LNCAP (cell line): ENCODE data around the gene SORCS2.

ENCODE experiments used
- TF ChIP-seq, protein P1 (sequence below): fragments of 450-650 bp; IDR thresholded peaks from 2 replicates; pipeline ENCODE4 v1.5.1; 2017; ENCODE audit warnings: mild to moderate bottlenecking

Gene SORCS2

GRCh38 chr4:7212921-7213320 is 20.6 kb downstream of the SORCS2 start:
- TF ChIP-seq, protein P1, sequence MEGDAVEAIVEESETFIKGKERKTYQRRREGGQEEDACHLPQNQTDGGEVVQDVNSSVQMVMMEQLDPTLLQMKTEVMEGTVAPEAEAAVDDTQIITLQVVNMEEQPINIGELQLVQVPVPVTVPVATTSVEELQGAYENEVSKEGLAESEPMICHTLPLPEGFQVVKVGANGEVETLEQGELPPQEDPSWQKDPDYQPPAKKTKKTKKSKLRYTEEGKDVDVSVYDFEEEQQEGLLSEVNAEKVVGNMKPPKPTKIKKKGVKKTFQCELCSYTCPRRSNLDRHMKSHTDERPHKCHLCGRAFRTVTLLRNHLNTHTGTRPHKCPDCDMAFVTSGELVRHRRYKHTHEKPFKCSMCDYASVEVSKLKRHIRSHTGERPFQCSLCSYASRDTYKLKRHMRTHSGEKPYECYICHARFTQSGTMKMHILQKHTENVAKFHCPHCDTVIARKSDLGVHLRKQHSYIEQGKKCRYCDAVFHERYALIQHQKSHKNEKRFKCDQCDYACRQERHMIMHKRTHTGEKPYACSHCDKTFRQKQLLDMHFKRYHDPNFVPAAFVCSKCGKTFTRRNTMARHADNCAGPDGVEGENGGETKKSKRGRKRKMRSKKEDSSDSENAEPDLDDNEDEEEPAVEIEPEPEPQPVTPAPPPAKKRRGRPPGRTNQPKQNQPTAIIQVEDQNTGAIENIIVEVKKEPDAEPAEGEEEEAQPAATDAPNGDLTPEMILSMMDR = no peak

DNA sequence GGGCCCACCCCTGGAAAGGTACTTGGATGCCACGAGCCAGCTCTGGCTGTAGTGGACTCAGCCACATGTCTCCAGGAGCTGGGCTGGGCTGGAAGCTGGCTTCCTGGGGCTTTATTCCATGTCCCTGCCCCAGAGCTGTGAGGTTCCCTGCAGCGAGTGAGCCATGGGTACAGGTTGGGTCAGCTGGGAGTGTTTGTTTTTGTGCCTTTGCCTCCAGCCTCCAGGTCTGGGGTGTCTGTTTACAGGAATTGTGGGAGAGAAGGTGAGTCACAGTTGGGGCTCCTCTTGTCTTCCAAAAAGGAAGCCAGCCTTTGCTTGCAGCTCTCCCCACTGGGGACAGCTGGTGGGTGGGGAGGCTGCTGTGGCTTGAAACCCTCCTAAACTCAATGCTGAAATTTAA is 21.5 kb downstream of the SORCS2 start:
- TF ChIP-seq, protein P1 = no peak

DNA sequence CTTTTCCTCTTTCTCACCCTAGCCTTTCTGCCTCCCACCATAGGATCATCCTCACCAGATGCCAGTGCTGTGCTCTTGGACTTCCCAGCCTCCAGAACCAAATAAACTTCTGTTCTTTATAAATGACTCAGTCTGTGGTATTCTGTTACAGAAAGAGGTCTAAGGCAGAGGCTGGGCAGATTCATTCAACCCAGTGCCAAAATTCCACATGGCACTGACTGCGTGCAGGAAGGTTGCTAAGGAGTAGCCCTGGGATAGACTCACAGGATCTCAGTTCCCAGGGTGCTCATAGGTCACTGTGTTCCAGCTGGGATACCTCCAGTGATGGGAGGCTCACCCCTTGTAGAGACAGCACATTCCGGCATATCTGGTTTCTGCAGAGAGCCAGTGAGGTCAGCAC is 22.0 kb downstream of the SORCS2 start:
- TF ChIP-seq, protein P1 = no peak

DNA sequence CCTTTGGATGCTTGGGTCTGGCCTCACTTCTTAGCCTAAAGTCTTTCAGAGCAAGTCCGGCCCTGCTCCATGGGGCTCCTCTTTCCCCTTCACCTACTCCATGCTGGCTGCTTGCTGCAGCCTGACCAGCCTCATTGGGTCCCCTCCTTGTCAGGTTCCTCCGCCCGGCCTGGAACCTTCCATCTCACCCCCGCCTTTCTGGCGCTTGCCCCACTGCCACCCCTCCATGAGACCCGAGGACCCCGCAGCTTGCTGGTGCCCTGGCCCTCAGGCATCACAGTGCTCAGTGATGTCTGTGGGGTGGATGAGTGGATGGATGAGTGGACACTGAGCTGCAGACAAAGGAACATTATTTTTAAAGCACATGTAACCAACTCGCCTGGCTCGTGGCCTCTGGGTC is 24.7 kb downstream of the SORCS2 start:
- TF ChIP-seq, protein P1 = no peak

DNA sequence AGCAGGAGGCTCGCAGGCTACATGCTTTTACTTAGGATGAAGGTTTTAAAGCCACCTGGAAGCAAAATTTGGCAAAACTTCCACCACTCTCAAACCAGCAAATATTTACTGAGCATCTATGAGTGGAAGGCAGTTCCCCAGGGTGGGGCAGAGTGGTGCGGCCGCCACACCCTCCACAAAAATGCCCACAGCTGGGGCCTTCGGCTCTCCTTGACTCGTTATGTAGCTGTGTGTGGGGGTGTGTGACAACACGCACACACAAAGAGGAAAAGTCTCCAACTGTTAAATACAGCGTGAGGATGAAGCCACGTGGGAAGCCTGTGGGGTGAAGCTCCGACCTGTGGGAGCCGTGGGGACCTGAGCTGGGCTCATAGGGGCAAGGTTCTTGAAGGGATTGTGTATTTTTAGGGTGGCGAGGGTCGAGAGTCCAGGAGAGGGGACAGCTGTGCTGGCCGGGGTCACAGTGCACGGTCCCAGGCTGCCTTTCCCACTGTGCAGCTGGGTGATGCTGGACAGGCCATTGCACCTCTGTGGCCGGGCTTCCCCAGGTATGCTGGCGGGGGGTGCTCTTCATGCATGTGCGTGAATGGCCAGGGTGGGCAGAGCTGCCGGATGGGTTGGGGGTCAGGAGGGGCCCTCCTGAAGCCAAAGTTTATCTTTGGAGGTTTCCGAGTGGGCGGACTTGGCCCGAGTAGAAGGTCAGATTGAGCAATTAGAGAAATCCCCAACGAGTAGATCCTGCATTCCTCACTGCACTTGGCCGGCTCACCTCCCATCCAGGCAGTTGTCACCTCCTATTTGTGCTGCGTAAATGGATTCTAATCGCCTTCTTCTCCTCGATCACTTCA is 25.4 kb downstream of the SORCS2 start:
- TF ChIP-seq, protein P1 = no peak

- TF ChIP-seq, protein P1 = no peak
These were observed 26.3 kb downstream of the SORCS2 start for GRCh38 chr4:7218686-7219085.

- TF ChIP-seq, protein P1 = no peak
These were observed 30.2 kb downstream of the SORCS2 start for GRCh38 chr4:7222521-7222920.
